Measurements from ENCODE around the gene NPHP4. TPM values are rescaled to one million over a fixed set of nuclear protein-coding genes. Genes with fewer than 3 reads are reported as not detected.

Gene NPHP4
- total RNA-seq, 1 donor from 2014 or later: 8.8 TPM

DNA sequence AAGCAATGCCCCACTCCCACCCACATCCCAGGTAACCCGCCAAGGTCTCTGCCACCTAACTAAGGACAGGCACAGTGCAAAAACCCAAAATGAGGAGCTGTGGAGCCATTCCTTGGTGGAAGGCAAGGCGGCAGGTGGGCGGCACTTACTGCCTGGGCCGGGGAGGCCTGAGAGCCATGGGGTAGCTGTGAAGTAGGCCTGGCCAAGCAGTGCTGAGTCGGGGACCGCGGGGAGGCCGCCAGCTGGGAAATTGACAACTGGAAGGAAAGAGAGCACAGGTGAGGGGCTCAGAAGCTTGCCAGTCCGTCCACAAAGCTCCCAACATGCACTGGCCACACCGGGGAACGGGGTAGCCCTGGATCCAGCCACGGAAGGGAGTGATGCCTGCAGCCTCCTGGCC lies 85.3 kb downstream of the NPHP4 start:
- DNase-seq (ENCODE audit: low read depth): no peak
- TF ChIP-seq, protein P1, sequence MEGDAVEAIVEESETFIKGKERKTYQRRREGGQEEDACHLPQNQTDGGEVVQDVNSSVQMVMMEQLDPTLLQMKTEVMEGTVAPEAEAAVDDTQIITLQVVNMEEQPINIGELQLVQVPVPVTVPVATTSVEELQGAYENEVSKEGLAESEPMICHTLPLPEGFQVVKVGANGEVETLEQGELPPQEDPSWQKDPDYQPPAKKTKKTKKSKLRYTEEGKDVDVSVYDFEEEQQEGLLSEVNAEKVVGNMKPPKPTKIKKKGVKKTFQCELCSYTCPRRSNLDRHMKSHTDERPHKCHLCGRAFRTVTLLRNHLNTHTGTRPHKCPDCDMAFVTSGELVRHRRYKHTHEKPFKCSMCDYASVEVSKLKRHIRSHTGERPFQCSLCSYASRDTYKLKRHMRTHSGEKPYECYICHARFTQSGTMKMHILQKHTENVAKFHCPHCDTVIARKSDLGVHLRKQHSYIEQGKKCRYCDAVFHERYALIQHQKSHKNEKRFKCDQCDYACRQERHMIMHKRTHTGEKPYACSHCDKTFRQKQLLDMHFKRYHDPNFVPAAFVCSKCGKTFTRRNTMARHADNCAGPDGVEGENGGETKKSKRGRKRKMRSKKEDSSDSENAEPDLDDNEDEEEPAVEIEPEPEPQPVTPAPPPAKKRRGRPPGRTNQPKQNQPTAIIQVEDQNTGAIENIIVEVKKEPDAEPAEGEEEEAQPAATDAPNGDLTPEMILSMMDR (conservative IDR thresholded peaks at IDR 0.05; ENCODE audit: low read depth, low read length): no peak

DNA sequence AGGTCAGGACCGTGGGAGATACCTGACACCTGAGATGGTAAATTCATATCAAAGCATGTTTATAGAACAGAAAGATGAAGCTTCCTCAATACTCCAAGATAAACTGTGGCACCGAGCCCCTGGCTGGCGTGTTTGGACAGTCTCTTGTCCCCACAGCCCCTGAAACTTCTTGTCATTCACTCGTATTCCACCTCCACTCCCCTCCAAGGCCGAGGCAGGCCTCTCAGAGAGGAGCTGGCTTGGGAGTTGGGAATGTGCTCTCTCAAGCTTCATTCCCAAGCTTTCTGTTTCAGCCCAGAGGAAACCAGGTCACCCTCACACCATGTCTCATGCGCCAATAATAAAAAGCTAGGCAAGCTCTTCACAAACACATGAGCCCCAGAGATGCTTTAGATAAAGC lies 86.1 kb downstream of the NPHP4 start:
- no peak for DNase-seq (ENCODE audit: low read depth)
- TF ChIP-seq, protein P1 (conservative IDR thresholded peaks at IDR 0.05; ENCODE audit: low read depth, low read length): no peak
- no peak overlapping the region for H3K4me3 ChIP-seq (ENCODE audit: low read depth, low read length)

More for the DNA sequence above, 85.3 kb downstream of the NPHP4 start:
- H3K4me3 ChIP-seq (ENCODE audit: low read depth, low read length): no peak overlapping the region

DNA sequence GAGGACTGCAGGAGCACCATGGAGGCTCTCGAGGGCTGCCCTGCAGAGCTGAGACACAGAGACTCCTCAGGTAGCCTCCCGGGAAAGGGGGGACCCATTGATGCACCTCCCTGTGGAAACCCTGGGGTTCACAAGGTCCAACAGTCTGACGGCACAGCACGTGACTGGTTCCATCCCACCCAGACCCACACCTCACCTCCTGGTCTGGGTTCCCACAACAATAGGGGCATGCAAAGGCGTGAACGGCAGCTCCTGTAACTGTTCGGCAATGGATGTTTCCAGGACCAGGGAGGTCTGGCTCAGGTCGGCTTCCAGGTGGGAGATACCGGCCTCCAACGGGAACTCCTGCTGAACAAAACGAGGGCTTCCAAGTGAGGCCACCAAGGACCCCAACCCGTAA lies 86.8 kb downstream of the NPHP4 start:
- H3K4me3 ChIP-seq (ENCODE audit: low read depth, low read length): no peak overlapping the region
- TF ChIP-seq, protein P1 (conservative IDR thresholded peaks at IDR 0.05; ENCODE audit: low read depth, low read length): no peak
- DNase-seq (ENCODE audit: low read depth): no peak

DNA sequence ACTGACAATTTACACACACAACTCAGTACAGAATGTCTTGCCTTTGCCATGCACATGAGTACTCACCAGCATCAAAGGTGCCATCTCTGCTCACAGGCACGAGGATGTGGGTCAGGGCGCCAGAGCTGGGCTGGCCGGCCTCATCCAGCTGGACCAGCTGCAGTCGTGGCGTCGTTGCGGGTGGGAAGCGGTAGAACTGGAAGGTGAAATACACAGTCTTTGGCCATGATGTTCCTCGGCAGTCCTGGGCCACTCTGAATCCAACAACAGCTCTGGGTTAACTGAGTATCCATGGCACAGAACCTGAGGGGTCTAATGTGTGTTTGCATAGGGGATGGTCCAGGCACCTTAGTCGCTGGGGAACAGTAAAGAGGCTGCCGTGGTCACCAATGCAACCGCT lies 87.7 kb downstream of the NPHP4 start:
- H3K4me3 ChIP-seq (ENCODE audit: low read depth, low read length): no peak overlapping the region
- no peak for DNase-seq (ENCODE audit: low read depth)
- TF ChIP-seq, protein P1 (conservative IDR thresholded peaks at IDR 0.05; ENCODE audit: low read depth, low read length): no peak

DNA sequence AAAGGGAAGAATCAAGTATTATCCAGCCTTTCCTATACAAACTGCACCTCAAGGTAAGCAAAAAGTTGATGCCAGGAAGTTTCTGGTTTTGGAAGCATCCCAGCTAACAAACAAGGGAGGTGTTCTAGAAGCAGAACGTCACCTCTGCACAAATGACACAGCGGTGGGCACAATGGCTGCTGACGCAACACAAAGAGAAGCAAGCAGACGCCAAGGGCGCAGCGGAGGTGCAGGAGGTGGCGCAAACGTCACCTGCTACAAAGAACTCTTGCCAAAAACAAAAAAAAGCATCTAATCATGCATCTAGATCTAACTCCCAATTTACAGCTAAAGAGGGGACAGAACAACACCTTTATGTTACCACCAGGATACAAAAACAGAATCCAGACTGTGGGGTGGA lies 88.5 kb downstream of the NPHP4 start:
- TF ChIP-seq, protein P1 (conservative IDR thresholded peaks at IDR 0.05; ENCODE audit: low read depth, low read length): no peak
- no peak for DNase-seq (ENCODE audit: low read depth)
- no peak overlapping the region for H3K4me3 ChIP-seq (ENCODE audit: low read depth, low read length)

DNA sequence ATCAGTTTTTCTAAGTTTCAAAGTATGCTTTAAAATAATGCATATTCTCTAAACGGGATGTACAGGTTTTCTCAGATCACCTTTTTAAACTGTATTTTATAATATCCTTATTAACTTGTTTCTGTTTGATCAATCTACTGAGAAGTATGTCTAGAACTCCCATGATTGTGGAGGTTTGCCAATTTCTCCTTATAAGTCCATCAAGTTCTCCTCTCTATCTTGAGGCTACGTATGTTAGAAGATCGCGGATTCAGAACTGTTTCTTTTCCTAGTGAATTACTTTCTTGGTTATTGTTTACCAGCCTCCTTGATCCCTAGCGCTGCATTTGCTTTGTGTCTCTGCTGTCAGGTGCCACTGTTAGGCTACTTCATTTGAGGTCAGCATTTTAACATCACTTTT lies 89.2 kb downstream of the NPHP4 start:
- DNase-seq (ENCODE audit: low read depth): no peak
- TF ChIP-seq, protein P1 (conservative IDR thresholded peaks at IDR 0.05; ENCODE audit: low read depth, low read length): no peak
- H3K4me3 ChIP-seq (ENCODE audit: low read depth, low read length): no peak overlapping the region

DNA sequence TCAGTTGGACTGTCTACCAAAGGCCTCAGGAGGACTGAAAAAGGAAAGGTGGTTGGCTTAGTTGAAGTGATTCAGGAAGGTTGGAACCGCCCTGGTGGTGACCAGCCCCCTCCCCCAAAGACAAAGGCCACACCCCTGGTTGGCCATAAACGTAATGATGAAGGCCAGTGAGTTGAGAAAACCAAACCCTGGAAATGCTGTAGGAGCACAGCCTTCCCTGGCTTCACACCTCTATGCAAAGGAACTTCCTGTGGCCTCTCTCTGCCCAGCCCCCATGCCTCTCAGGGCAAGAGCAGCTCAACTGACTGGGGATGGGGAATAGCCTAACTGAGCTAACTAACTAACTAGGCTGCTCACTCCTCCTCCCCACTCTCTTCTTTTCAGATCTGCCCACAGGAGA lies 90.4 kb downstream of the NPHP4 start:
- H3K4me3 ChIP-seq (ENCODE audit: low read depth, low read length): no peak overlapping the region
- TF ChIP-seq, protein P1 (conservative IDR thresholded peaks at IDR 0.05; ENCODE audit: low read depth, low read length): no peak
- no peak for DNase-seq (ENCODE audit: low read depth)

Measured in epithelial cell of proximal tubule (primary cell).